TTC549 (cell line): ENCODE measurements around the gene ASTN1.
"Not testable (repeated sequence)": the region's sequence is repeated elsewhere in the genome, so short reads cannot be mapped to it uniquely, and the experiment has no call there.

Experiments used
- FAIRE-seq: peaks from 2 replicates; lab custom pipeline; 2012; peaks lifted over from hg19 to GRCh38; lab: Jason Lieb, UNC

ASTN1 gene

DNA sequence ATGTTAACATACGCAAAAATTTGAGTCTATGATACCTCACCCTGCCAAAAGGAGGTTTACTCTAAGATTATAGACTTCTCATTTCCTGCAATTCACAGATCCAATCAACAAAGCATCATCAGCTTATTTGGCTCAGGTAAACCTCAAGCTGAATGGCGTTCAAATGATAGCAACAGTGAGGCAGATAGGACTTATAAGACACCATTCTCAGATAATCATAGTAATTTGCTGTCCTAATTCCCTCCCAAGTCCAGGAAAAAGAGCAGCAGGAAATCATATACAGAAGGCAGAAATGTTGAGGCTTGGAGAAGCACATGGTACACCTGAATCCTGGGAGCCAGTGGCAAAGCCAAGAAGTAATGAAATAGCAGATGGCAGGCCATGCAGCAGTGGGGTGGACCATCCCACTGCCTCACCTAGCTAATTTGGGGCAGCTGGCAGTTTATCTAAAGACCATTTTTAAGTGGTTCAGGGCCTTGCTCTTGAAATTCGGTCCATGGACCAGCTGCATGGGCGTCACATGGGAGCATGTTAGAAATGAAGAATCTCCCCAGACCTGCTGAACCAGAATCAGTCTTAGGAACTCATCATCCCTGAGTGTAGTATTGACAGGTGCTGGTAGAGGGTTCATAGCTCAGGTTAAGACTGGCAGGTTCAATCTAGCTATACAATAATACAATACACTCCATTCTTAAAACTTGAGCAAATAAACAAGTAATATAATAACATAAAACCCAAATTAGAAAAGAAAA is 57.7 kb downstream of the ASTN1 start:
- no peak for FAIRE-seq

- no peak for FAIRE-seq
These were observed 58.3 kb downstream of the ASTN1 start for GRCh38 chr1:177106196-177106595.

DNA sequence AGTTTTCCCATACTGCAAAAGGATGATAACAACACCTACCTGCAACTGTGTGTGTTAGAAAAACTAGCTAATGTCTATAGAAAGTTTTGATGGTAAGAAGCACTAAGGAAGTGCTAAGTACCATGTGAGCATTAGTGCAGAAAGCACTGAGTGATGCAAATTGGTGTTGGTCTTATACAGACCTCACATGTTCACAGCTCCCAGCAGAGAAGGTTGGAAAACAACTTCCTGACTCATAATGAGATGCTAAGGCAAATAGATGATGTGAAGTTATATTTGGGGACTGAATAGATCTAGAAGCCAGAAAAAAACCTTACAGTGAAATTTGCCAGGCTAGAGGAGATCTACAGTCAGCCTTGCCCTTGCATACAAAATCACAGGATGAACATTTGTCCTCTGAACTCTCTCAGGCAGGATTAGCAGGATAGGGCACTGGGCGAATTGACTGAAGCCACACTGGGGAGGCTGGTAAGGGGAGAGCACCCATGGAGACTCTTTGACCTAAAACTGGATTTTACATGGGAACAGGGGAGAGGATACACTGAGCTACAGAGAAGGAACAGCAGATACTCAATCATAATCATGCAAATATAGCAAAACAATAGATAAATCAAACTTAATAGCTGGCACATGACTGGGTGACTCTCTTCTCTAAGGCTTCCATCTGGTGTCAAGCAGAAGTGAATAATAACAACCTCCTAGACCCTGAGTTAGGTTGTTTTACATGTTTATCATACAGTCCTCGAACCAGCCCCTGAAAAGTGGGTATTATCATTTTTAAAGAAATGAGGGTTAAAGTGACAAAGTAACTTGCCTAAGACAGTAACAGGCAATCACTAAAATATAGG is 61.3 kb downstream of the ASTN1 start:
- FAIRE-seq, result no peak

DNA sequence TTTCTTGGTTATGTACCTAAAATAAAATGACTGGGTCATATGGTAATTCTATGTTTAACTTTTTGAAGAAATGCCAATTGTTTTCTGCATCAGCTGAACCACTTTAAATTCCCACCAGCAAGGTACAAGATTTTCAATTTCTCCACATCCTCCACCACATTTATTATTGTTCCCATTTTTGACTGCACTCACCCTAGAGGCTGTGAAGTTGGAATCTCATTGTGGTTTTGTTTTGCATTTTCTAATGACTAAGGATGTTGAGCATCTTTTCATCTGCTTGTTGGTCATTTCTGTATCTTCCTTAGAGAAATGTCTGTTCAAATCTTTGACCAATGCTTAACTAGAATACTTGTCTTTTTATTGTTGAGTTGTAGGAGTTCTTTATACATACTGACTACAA is 72.5 kb downstream of the ASTN1 start:
- FAIRE-seq, result no peak

GRCh38 chr1:177091040-177091439 is 73.5 kb downstream of the ASTN1 start:
- FAIRE-seq, result no peak

GRCh38 chr1:177088966-177089365 is 75.5 kb downstream of the ASTN1 start:
- no peak for FAIRE-seq

- no peak for FAIRE-seq
These were observed 81.4 kb downstream of the ASTN1 start for GRCh38 chr1:177082855-177083693.

- no peak for FAIRE-seq
These were observed 83.9 kb downstream of the ASTN1 start for GRCh38 chr1:177080564-177080963.

DNA sequence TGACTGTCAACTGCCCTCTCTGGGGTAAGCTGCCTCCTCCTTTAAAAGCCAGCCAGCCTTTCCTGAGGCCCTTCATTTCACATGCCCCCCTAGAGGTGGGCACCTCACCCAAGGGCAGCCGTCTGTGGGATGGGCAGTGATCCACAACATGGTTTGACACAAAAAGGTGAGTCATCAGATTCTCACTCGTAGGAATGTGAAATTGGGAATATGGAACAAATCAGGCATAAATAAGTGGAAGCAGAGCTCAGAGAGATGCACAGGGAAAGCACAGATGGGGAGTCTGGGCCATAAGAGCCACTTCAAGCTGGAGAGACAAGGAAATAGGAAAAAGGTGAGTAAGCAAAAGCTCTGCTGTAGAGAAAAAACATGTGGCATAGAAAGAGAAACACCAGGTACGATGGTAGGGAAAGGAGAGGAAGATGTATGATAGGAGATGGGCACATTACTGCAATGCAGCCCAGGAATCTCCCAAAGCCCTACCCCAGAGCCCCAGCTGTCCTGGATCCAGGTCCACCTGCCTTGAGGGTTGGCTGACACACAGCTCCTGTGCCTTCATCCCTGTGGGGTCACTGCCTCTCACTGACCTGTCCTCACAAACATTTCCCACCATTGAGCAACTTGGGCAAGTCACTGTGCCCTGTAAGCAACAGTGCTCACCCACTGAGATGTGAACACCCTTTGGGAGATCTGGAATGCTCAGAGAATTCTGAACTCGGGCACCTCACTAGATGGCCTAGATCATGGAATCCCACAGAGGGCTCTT is 86.6 kb downstream of the ASTN1 start:
- FAIRE-seq, result no peak

- FAIRE-seq, result no peak
These were observed 87.5 kb downstream of the ASTN1 start for GRCh38 chr1:177077006-177077405.

GRCh38 chr1:177074811-177075210 is 89.7 kb downstream of the ASTN1 start:
- not testable (repeated sequence) for FAIRE-seq

GRCh38 chr1:177069490-177069889 is 95.0 kb downstream of the ASTN1 start:
- no peak for FAIRE-seq

GRCh38 chr1:177067752-177068410 is 96.6 kb downstream of the ASTN1 start:
- FAIRE-seq, result no peak

GRCh38 chr1:177065430-177065829 is 99.1 kb downstream of the ASTN1 start:
- no peak for FAIRE-seq

DNA sequence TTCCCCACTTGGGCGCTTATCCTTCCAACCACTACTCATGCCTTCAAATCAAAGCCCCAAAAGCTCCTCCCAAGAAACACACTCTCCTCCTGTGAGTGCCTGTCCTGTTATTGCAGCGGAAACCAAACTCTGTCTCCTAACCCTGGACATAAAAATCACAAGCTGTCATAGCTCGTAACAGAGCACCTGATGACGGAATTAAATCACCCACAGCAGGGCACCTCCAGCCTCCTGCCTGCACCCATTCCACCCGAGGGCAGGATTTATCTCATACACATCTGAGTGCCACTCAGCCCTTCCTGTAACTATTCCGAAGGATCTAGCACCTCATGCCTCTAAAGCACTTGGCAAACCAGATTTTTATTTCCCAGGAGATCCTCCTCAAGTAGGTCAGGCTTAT is 100.9 kb downstream of the ASTN1 start:
- no peak for FAIRE-seq

DNA sequence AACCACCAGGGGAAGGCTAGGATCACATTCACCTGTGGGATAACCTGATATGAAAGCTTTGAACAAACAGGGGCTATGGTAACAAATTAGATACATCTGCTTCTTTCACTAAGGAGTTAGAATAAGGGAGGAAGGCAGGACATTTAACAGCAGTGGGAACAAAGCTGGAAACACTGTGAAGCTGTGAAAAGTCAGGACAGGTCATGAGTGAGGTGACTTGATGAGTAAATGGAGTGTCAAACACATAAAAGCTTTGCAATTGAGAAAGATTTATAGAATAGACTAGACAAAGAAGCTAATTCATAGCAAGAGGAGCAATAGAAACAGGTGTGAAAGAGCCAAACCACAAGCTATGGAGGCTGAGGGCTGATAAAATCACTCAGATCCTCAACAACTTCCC is 110.0 kb downstream of the ASTN1 start:
- FAIRE-seq, result no peak

GRCh38 chr1:177053648-177054047 is 110.9 kb downstream of the ASTN1 start:
- FAIRE-seq, result no peak

- FAIRE-seq, result no peak
These were observed 116.0 kb downstream of the ASTN1 start for GRCh38 chr1:177048314-177049069.

- no peak for FAIRE-seq
These were observed 119.4 kb downstream of the ASTN1 start for GRCh38 chr1:177045151-177045550.

DNA sequence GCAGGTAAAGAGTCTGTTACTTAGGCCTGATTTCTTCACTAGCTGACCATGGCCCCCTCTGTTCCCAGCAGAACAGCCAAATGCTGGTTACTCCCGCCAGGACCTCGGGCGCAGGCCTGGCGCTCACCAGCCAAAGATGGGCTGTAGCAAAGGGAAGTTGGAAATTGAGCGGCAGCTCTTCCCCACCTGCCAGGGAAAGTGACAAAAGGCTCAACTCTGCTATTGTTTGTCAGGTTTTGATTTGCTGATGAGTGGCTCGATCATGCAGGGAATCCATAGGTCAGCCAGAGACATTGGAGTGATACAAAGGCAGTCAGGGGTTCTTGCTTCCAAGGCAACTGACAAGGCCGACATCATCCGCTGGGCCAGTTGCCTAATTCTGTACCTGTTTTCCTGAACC is 120.1 kb downstream of the ASTN1 start:
- no peak for FAIRE-seq

GRCh38 chr1:177043597-177043996 is 120.9 kb downstream of the ASTN1 start:
- FAIRE-seq, result no peak
